BLaER1 treated with 17β-estradiol and CSF1 and Interleukin-3, amounts not matched to agents 10 nM and 100 nM (cell line): Measurements from ENCODE around the gene SLC35A3.

Experiments used
- H3K27ac ChIP-seq, 11 experiments: shearing (Covaris generic); formaldehyde crosslinking; 2 replicates each; pipeline ENCODE4 v1.8.1; 2022
- H3K27me3 ChIP-seq, 11 experiments: shearing (Covaris generic); formaldehyde crosslinking; 2 replicates each; pipeline ENCODE4 v1.8.1; 2022
- H3K36me3 ChIP-seq, 11 experiments: shearing (Covaris generic); formaldehyde crosslinking; 2 replicates each; pipeline ENCODE4 v1.8.1; 2022
- H3K4me1 ChIP-seq, 10 experiments: shearing (Covaris generic); formaldehyde crosslinking; 2 replicates each; pipeline ENCODE4 v1.8.1; 2022
- H3K4me2 ChIP-seq, 11 experiments: shearing (Covaris generic); formaldehyde crosslinking; 2 replicates each; pipeline ENCODE4 v1.8.1; 2022
- H3K4me3 ChIP-seq, 10 experiments: shearing (Covaris generic); formaldehyde crosslinking; 2 replicates each; pipeline ENCODE4 v1.8.1; 2022
- H3K9ac ChIP-seq, 11 experiments: shearing (Covaris generic); formaldehyde crosslinking; 2 replicates each; pipeline ENCODE4 v1.8.1; 2022
- H3K9me3 ChIP-seq, 11 experiments: shearing (Covaris generic); formaldehyde crosslinking; replicated peaks in 1 of 11; 2 replicates each; pipeline ENCODE4 v1.8.1; 2022
- H4K20me1 ChIP-seq, 11 experiments: shearing (Covaris generic); formaldehyde crosslinking; 2 replicates each; pipeline ENCODE4 v1.8.1; 2022
- Cebpa-rat ChIP-seq, 11 experiments: shearing (Covaris generic); IDR thresholded peaks; 2 replicates each; pipeline ENCODE4 v1.8.1; 2022

Gene SLC35A3

DNA sequence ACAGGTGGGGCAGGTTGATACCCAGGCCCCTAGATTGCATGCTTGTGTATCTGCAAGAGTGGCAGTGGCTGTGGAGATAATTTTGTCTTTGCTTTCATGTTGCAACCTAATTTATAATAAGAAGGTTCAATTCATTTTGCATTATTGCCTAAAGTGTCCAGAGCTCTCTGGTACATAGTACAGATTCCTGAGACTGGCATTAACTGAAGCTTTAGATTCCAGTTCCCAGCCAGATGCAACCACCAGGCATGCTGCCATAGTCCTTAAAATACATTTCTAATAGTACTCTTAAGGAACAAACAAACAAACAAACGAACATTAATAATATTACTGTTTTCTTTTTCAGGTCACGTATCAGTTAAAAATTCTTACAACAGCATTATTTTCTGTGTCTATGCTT lies 36.9 kb downstream of the SLC35A3 start:
- Histone ChIP-seq H3K36me3 (peaks cover 37 to 83% (median 66%) of the 10 kb centered on the region in 11 experiments), H4K20me1 (peaks cover 0 to 8% (median 0%) of the 10 kb centered on the region in 11 experiments; a peak in 3 of 22 replicates), H3K4me2 (no peak overlapping the region), H3K9me3 (peaks cover 17 to 39% (median 28%) of the 10 kb centered on the region in 11 experiments), H3K4me3 (no peak overlapping the region), H3K27ac (no peak overlapping the region), H3K9ac (no peak overlapping the region), H3K4me1 (no peaks in the 10 kb centered on the region), H3K27me3 (no peaks in the 10 kb centered on the region)
- no peak for TF ChIP-seq Cebpa-rat (IDR thresholded peaks at IDR 0.05)

DNA sequence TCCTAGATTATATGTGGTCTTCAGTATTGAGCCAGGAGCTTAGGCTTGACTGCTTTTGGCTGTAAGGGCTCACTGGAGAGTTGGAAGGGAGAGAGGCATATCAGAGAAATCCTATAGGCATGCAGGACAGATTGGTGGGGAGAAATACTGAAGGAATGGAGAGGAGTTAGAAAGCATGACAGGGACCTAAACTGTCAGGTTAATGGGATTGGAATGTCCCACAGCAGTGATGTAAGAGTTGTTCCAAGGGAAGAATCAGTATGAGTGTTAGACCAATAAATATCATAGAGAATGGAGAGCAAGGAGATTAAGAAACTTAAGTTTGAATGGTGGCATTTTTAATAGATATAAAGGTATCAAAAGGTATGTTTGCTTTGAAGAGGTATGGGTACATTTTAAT lies 39.7 kb downstream of the SLC35A3 start:
- H3K9me3 ChIP-seq: peaks cover 14 to 21% (median 20%) of the 10 kb centered on the region in 11 experiments
- H3K4me3 ChIP-seq: no peak overlapping the region
- H3K36me3 ChIP-seq: peaks cover 42 to 84% (median 71%) of the 10 kb centered on the region in 11 experiments
- H3K4me1 ChIP-seq: no peaks in the 10 kb centered on the region
- H3K9ac ChIP-seq: no peak overlapping the region
- H3K27me3 ChIP-seq: no peaks in the 10 kb centered on the region
- H3K27ac ChIP-seq: no peak overlapping the region
- no peak overlapping the region for H3K4me2 ChIP-seq
- H4K20me1 ChIP-seq: peaks cover 0 to 8% (median 0%) of the 10 kb centered on the region in 11 experiments; a peak in 2 of 22 replicates
- no peak for TF ChIP-seq Cebpa-rat (IDR thresholded peaks at IDR 0.05)

DNA sequence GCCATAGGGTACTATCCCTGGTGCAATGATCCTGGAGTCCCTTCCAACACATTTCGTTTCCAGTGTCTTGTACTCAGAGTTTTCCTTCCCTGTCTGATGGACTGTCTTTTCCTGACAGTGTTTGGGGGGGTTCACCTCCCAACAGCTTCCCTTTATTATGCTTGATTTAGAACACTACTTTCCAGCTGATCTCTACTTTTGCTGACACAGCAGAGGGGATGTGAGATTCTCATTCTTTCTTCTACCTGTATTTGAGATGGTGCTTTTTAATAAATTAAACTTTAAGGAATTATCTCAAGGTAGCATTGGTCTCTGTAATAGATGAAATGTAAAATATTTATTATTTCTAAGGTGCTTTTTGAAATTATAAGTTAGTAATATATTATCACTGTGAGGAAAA lies 41.0 kb downstream of the SLC35A3 start:
- Histone ChIP-seq H3K36me3 (peaks cover 33 to 82% (median 59%) of the 10 kb centered on the region in 11 experiments), H4K20me1 (peaks cover 0 to 8% (median 0%) of the 10 kb centered on the region in 11 experiments; a peak in 2 of 22 replicates), H3K27ac (no peak overlapping the region), H3K4me2 (no peak overlapping the region), H3K9ac (no peak overlapping the region), H3K9me3 (peaks cover under 1 to 7% (median 6%) of the 10 kb centered on the region in 11 experiments; a peak in 12 of 22 replicates), H3K27me3 (no peaks in the 10 kb centered on the region), H3K4me1 (no peaks in the 10 kb centered on the region), H3K4me3 (no peak overlapping the region)
- TF ChIP-seq Cebpa-rat (IDR thresholded peaks at IDR 0.05): no peak

DNA sequence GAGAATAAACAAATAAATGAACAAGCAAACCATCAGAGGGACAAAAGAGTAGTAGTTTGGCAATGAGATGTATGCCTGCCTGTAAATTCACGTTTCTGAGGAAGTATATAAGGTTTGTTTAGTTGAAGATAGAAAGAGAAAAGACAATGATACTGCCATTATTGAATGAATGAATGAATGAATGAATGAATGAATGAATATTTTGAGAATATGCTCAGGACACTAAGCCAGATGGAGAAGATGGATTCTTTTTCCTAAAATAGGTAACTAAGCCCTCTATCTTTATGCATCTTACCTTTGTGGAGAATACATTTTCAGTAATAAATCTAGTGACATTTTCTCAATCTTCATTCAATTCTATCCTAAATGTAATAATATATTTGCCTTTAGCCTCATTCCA lies 49.4 kb downstream of the SLC35A3 start:
- Histone ChIP-seq H3K36me3 (peaks cover 3 to 58% (median 29%) of the 10 kb centered on the region in 11 experiments; a peak in 16 of 22 replicates), H3K9me3 (no peaks in the 10 kb centered on the region), H3K4me1 (no peaks in the 10 kb centered on the region), H3K4me2 (no peak overlapping the region), H3K4me3 (no peak overlapping the region), H3K27ac (no peak overlapping the region), H3K9ac (no peak overlapping the region), H4K20me1 (no peaks in the 10 kb centered on the region), H3K27me3 (no peaks in the 10 kb centered on the region)
- TF ChIP-seq Cebpa-rat (IDR thresholded peaks at IDR 0.05): no peak

DNA sequence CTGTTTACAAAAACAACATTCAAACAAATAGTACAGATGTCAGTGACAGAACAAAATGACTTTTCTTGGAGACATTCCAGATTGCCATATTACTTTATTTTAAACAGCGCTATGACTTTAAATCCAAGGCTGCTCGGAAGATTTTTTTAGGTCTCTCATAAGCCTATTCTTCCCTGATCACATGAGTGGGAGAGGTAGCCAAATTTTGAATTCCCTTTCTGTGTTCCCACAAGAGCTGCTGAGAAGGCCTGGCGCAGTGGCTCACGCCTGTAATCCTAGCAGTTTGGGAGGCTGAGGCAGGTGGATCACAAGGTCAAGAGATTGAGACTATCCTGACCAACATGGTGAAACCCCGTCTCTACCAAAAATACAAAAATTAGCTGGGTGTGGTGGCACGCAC lies 53.7 kb downstream of the SLC35A3 start:
- peaks cover 0 to 41% (median 14%) of the 10 kb centered on the region in 11 experiments; a peak in 13 of 22 replicates for H3K36me3 ChIP-seq
- no peak for TF ChIP-seq Cebpa-rat (IDR thresholded peaks at IDR 0.05)
- H3K4me1 ChIP-seq: 0 out of 20 replicates have a peak, but pooled peaks cover 0 to under 1% (median 0%) of the 10 kb centered on the region in 10 experiments
- no peak overlapping the region for H3K27ac ChIP-seq
- no peaks in the 10 kb centered on the region for H3K27me3 ChIP-seq
- no peak overlapping the region for H3K9ac ChIP-seq
- H3K4me3 ChIP-seq: no peak overlapping the region
- no peaks in the 10 kb centered on the region for H3K9me3 ChIP-seq
- no peaks in the 10 kb centered on the region for H4K20me1 ChIP-seq
- H3K4me2 ChIP-seq: no peak overlapping the region

DNA sequence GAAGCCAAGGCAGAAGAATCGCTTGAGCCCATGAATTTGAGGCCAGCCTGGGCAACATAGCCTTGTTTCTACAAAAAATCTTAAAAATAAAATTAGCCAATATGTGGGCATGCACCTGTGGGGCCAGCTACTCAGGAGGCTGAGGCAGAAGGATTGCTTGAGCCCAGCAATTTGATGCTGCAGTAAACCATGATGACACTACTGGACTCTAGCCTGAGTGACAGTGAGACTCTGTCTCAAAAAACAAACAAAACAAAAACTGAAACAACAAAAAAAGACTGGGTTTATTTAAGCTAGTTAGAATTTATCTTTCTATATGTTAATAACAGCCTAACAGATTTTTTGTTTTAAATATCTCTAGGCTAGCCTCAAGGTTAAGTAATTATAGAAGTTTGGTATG lies 57.4 kb downstream of the SLC35A3 start:
- H3K9ac ChIP-seq: no peak overlapping the region
- 0 out of 20 replicates have a peak, but pooled peaks cover 0 to 5% (median 0%) of the 10 kb centered on the region in 10 experiments for H3K4me1 ChIP-seq
- no peak overlapping the region for H3K4me3 ChIP-seq
- H3K4me2 ChIP-seq: no peak overlapping the region
- H3K27ac ChIP-seq: no peak overlapping the region
- no peaks in the 10 kb centered on the region for H4K20me1 ChIP-seq
- H3K36me3 ChIP-seq: peaks cover 0 to 20% (median 4%) of the 10 kb centered on the region in 11 experiments; a peak in 10 of 22 replicates
- H3K9me3 ChIP-seq: no peaks in the 10 kb centered on the region
- no peaks in the 10 kb centered on the region for H3K27me3 ChIP-seq
- no peak for TF ChIP-seq Cebpa-rat (IDR thresholded peaks at IDR 0.05)

DNA sequence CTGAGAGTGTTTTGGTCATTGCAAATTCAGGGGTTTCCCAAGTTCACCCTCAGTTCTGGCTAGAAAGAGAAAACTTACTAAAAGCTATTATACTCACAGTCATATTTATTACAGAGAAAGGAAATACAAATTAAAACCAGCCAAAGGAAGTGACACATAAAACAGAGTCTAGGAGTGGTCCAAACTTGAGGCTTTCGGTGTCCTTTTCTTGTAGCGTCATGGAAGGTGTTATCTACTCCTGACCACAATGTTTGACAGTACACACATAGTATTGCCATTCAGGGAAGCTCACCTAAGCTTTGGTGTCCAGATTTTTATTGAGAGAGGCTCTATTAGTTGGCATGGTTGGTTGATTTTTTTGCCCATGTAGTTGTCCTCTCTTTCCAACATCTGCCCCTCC lies 59.0 kb downstream of the SLC35A3 start:
- no peak overlapping the region for H3K27ac ChIP-seq
- H3K36me3 ChIP-seq: peaks cover 0 to 15% (median 0%) of the 10 kb centered on the region in 11 experiments; a peak in 8 of 22 replicates
- TF ChIP-seq Cebpa-rat (IDR thresholded peaks at IDR 0.05): no peak
- H3K4me3 ChIP-seq: no peak overlapping the region
- no peaks in the 10 kb centered on the region for H3K27me3 ChIP-seq
- H4K20me1 ChIP-seq: no peaks in the 10 kb centered on the region
- no peak overlapping the region for H3K9ac ChIP-seq
- no peaks in the 10 kb centered on the region for H3K9me3 ChIP-seq
- 0 out of 20 replicates have a peak, but pooled peaks cover 0 to 5% (median 0%) of the 10 kb centered on the region in 10 experiments for H3K4me1 ChIP-seq
- H3K4me2 ChIP-seq: no peak overlapping the region

DNA sequence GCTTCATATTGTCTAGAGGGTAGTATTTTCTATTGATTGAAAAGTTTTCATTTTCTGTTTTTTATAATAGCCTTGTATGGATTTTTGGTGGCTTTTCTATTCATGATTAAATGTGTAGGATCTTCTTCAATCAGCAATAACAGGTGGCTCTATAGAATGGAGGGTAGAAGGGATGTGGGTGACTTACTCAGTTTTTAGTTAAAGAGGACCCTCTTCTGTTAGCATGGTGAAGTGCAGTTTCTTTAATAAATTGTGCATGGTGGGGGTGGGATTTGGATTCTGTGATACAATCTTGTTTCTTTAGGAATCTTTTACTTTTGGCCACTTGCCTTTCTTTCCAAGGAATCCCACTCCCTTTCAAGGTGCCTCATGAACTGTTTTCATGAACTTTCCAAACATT lies 64.7 kb downstream of the SLC35A3 start:
- H3K36me3 ChIP-seq: no peaks in the 10 kb centered on the region
- no peak overlapping the region for H3K27ac ChIP-seq
- TF ChIP-seq Cebpa-rat (IDR thresholded peaks at IDR 0.05): no peak
- no peaks in the 10 kb centered on the region for H3K27me3 ChIP-seq
- H4K20me1 ChIP-seq: peaks cover 0 to 12% (median 0%) of the 10 kb centered on the region in 11 experiments; a peak in 8 of 22 replicates
- H3K9ac ChIP-seq: no peak overlapping the region
- no peak overlapping the region for H3K4me2 ChIP-seq
- no peaks in the 10 kb centered on the region; a peak in 1 of 22 replicates for H3K9me3 ChIP-seq
- no peak overlapping the region for H3K4me3 ChIP-seq
- peaks cover 12 to 19% (median 16%) of the 10 kb centered on the region in 10 experiments; a peak in 19 of 20 replicates for H3K4me1 ChIP-seq

DNA sequence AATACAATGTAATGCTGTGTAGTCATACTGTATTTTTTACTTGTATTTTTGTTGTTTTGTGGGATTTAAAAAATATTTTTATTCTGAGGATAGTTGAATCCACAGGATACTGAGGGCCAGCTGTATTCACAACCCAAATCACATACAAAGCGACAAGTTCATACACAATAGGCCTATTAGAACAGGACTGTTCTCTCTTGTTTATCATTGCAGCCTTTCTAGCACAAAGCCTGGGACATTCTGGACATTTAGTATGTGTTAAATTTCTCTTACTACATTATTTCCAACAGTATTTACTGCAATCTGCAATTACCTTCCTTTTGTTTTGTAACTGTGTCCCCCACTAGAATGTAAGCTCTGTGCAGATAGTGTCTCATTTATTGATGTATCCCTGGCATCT lies 65.4 kb downstream of the SLC35A3 start:
- no peak overlapping the region for H3K4me3 ChIP-seq
- H3K4me1 ChIP-seq: peaks cover 12 to 24% (median 22%) of the 10 kb centered on the region in 10 experiments
- H3K36me3 ChIP-seq: no peaks in the 10 kb centered on the region
- no peaks in the 10 kb centered on the region for H3K27me3 ChIP-seq
- peaks cover under 1 to 20% (median 6%) of the 10 kb centered on the region in 11 experiments; a peak in 14 of 22 replicates for H4K20me1 ChIP-seq
- TF ChIP-seq Cebpa-rat (IDR thresholded peaks at IDR 0.05): no peak
- no peak overlapping the region for H3K9ac ChIP-seq
- H3K4me2 ChIP-seq: peak overlapping the region in 4 of 11 experiments; percentile 30 to 80 (median 42); a peak in 4 of 22 replicates
- H3K9me3 ChIP-seq: no peaks in the 10 kb centered on the region; a peak in 1 of 22 replicates
- no peak overlapping the region for H3K27ac ChIP-seq
